ENCODE measurements around the gene AKR1C4.
"Not testable (repeated sequence)": the region's sequence is repeated elsewhere in the genome, so short reads cannot be mapped to it uniquely, and the experiment has no call there.

The AKR1C4 gene
- total RNA-seq = 0 reads per million in 4 experiments

GRCh38 chr10:5196702-5197113 is at the start of gene AKR1C4:
AKR1C4 (plus strand) TSS chr10:5196837; CDS start chr10:5196868, 31 bp downstream.
- no peak for DNase-seq

GRCh38 chr10:5146920-5147254 is 49.8 kb upstream of the AKR1C4 start:
- DNase-seq = no peak

GRCh38 chr10:5147255-5147980 is 49.2 kb upstream of the AKR1C4 start:
- DNase-seq = no peak

GRCh38 chr10:5147981-5148677 is 48.5 kb upstream of the AKR1C4 start:
- DNase-seq = no peak

GRCh38 chr10:5148678-5149032 is 48.0 kb upstream of the AKR1C4 start:
- no peak for DNase-seq

GRCh38 chr10:5151076-5151475 is 45.6 kb upstream of the AKR1C4 start:
- DNase-seq = no peak

GRCh38 chr10:5155951-5156350 is 40.7 kb upstream of the AKR1C4 start:
- no peak for DNase-seq

- DNase-seq = no peak
These were observed 39.1 kb upstream of the AKR1C4 start for GRCh38 chr10:5157501-5157900.

- DNase-seq = no peak
These were observed 37.5 kb upstream of the AKR1C4 start for GRCh38 chr10:5159126-5159525.

GRCh38 chr10:5163487-5163886 is 33.1 kb upstream of the AKR1C4 start:
- no peak for DNase-seq

GRCh38 chr10:5165738-5166137 is 30.9 kb upstream of the AKR1C4 start:
- no peak for DNase-seq

- DNase-seq = no peak
These were observed 27.7 kb upstream of the AKR1C4 start for GRCh38 chr10:5168897-5169420.

- not testable (repeated sequence) for DNase-seq
These were observed 21.1 kb upstream of the AKR1C4 start for GRCh38 chr10:5175581-5175980.

- DNase-seq = not testable (repeated sequence)
These were observed 16.1 kb upstream of the AKR1C4 start for GRCh38 chr10:5180503-5180902.

GRCh38 chr10:5183923-5184322 is 12.7 kb upstream of the AKR1C4 start:
- no peak for DNase-seq

GRCh38 chr10:5184987-5185775 is 11.5 kb upstream of the AKR1C4 start, which contains the start of gene AKR1C8:
AKR1C8 (minus strand) TSS chr10:5185150; CDS start chr10:5185104, 46 bp downstream.
- no peak for DNase-seq

- no peak for DNase-seq
These were observed 8.8 kb upstream of the AKR1C4 start for GRCh38 chr10:5187867-5188266.

- DNase-seq = no peak
These were observed 8.3 kb upstream of the AKR1C4 start for GRCh38 chr10:5188358-5188757.

GRCh38 chr10:5194431-5194830 is 2.2 kb upstream of the AKR1C4 start:
- DNase-seq = no peak

- no peak for DNase-seq
These were observed 786 bp upstream of the AKR1C4 start for GRCh38 chr10:5195727-5196374.

- DNase-seq = no peak
These were observed 1.7 kb downstream of the AKR1C4 start for GRCh38 chr10:5198386-5198785.

GRCh38 chr10:5199398-5199797 is 2.8 kb downstream of the AKR1C4 start:
- no peak for DNase-seq

- no peak for DNase-seq
These were observed 10.2 kb downstream of the AKR1C4 start for GRCh38 chr10:5206799-5207198.
